B cell (primary cell): ENCODE data around the gene GPATCH8. TPM values are rescaled to one million over a fixed set of nuclear protein-coding genes. Genes with fewer than 3 reads are reported as not detected.

Source experiments
- ATAC-seq: fragments of 200-7000 bp; cut with Tn5 transposase; one replicate; pipeline ENCODE4 v1.10.0; 2021; ENCODE audit warnings: low read depth, mild to moderate bottlenecking, moderate number of reproducible peaks, moderate library complexity
- CTCF ChIA-PET: fragments of 350-600 bp; sonication (Branson Sonifier 250); formaldehyde crosslinking; loops from one replicate; lab custom pipeline; 2021; ENCODE audit warnings: antibody characterized with exemption, inconsistent platforms; lab: Charles Lee
- POLR2A ChIA-PET: fragments of 350-600 bp; sonication (Branson Sonifier 250); formaldehyde crosslinking; loops from one replicate; lab custom pipeline; 2021; ENCODE audit warnings: antibody characterized with exemption; lab: Charles Lee
- DNase-seq: peaks from one replicate; pipeline ENCODE4 v3.0.0; 2013
- H2AFZ ChIP-seq: 2 replicates; pipeline ENCODE4 v1.6.1; 2012; ENCODE audit warnings: mild to moderate bottlenecking, low read depth, low read length; ENCODE audit not compliant: insufficient read depth, poor library complexity, severe bottlenecking
- H3K27ac ChIP-seq, 2 donors: 1 replicate in 1 of 2; 2 replicates in 1 of 2; pipeline ENCODE4 v1.5.1; 2012 to 2013; ENCODE audit warnings: low read length in 2 of 2, mild to moderate bottlenecking in 2 of 2, moderate library complexity in 1 of 2
- H3K27me3 ChIP-seq, 4 experiments: fragments of 200-600 bp in 1 of 4; sonication (generic) in 1 of 4; replicated peaks in 1 of 4; 1 replicate in 2 of 4; 2 replicates in 2 of 4; pipeline versions ENCODE4 v1.6.1 to v1.7.0; 2013 to 2016; ENCODE audit warnings: low read length in 3 of 4, mild to moderate bottlenecking in 2 of 4, mixed read lengths in 1 of 4, moderate library complexity in 1 of 4; ENCODE audit not compliant: insufficient read depth in 4 of 4, control insufficient read depth in 3 of 4; ENCODE audit errors: control extremely low read depth in 1 of 4
- H3K36me3 ChIP-seq, 2 experiments: replicated peaks in 1 of 2; 1 replicate in 1 of 2; 2 replicates in 1 of 2; pipeline versions ENCODE4 v1.6.1 to v1.7.1; 2013; ENCODE audit warnings: low read length in 1 of 2; ENCODE audit not compliant: insufficient read depth in 2 of 2, control insufficient read depth in 1 of 2; ENCODE audit errors: control extremely low read depth in 1 of 2, extremely low read depth in 1 of 2
- H3K4me1 ChIP-seq, 2 donors: fragments of 200-600 bp in 1 of 2; sonication (generic) in 1 of 2; 1 replicate in 1 of 2; 2 replicates in 1 of 2; pipeline versions ENCODE4 v1.5.1 to v1.6.1; 2013 to 2017; ENCODE audit warnings: low read length in 2 of 2; ENCODE audit not compliant: control insufficient read depth in 2 of 2, insufficient read depth in 2 of 2
- H3K4me2 ChIP-seq: replicated peaks from 2 replicates; pipeline ENCODE3; 2012; ENCODE audit warnings: mild to moderate bottlenecking, low read depth, low read length; ENCODE audit not compliant: poor library complexity, severe bottlenecking
- H3K4me3 ChIP-seq, 5 experiments: fragments of 200-600 bp in 1 of 5; sonication (generic) in 1 of 5; 1 replicate in 3 of 5; 2 replicates in 2 of 5; pipeline versions ENCODE4 v1.5.1 to v1.7.0; 2011 to 2016; ENCODE audit warnings: low read length in 4 of 5, mild to moderate bottlenecking in 4 of 5, low read depth in 2 of 5, control low read depth in 1 of 5, moderate library complexity in 1 of 5; ENCODE audit not compliant: insufficient read depth in 1 of 5; ENCODE audit errors: control extremely low read depth in 1 of 5, extremely low read depth in 1 of 5
- H3K79me2 ChIP-seq: fragments of 200-600 bp; sonication (generic); one replicate; pipeline ENCODE4 v1.6.0; 2016; ENCODE audit warnings: low read length; ENCODE audit not compliant: control insufficient read depth, insufficient read depth
- H3K9ac ChIP-seq: fragments of 200-600 bp; sonication (generic); 2 replicates; pipeline ENCODE4 v1.6.1; 2017; ENCODE audit warnings: mild to moderate bottlenecking, low read length, moderate library complexity
- H3K9me3 ChIP-seq, 3 donors: one replicate each; pipeline versions ENCODE4 v1.6.1 to v1.7.1; 2013; ENCODE audit warnings: low read length in 2 of 3; ENCODE audit not compliant: control insufficient read depth in 2 of 3, insufficient read depth in 1 of 3; ENCODE audit errors: control extremely low read depth in 1 of 3
- H4K20me1 ChIP-seq: 2 replicates; pipeline ENCODE4 v1.6.0; 2012; ENCODE audit warnings: mild to moderate bottlenecking, low read length; ENCODE audit not compliant: insufficient read depth, control insufficient read depth, poor library complexity, severe bottlenecking
- H3K27ac Mint-ChIP-seq: one replicate; pipeline ENCODE4 v1.8.0; 2021; ENCODE audit warnings: mixed read lengths
- H3K27me3 Mint-ChIP-seq: one replicate; pipeline ENCODE4 v1.8.0; 2021; ENCODE audit warnings: mixed read lengths
- H3K4me1 Mint-ChIP-seq: one replicate; pipeline ENCODE4 v1.8.0; 2021; ENCODE audit warnings: mixed read lengths
- H3K4me3 Mint-ChIP-seq: one replicate; pipeline ENCODE4 v1.8.0; 2021; ENCODE audit warnings: mixed read lengths
- H3K9me3 Mint-ChIP-seq: one replicate; pipeline ENCODE4 v1.8.0; 2022; ENCODE audit warnings: mixed read lengths; ENCODE audit not compliant: insufficient read depth
- CTCF ChIP-seq: fragments of 200-600 bp; IDR thresholded peaks from one replicate; pipeline ENCODE4 v1.8.0; 2022; ENCODE audit warnings: antibody characterized with exemption, mild to moderate bottlenecking
- EZH2 ChIP-seq: IDR thresholded peaks from 2 replicates; pipeline ENCODE4 v1.6.1; 2012; ENCODE audit warnings: borderline replicate concordance, low read depth, mild to moderate bottlenecking, moderate library complexity, low read length; ENCODE audit not compliant: insufficient read depth, poor library complexity, severe bottlenecking
- WGBS: methylation state at CpG from one replicate; pipeline ENCODE4 v1.1.5; 2013; ENCODE audit warnings: missing lambda C conversion rate; ENCODE audit not compliant: insufficient coverage; 5-methylcytosine and 5-hydroxymethylcytosine counted together
- intact Hi-C: fragments of 100-400 bp; cut with micrococcal nuclease; formaldehyde crosslinking; loops from one replicate; pipeline ENCODE4 v1.10.0; 2022
- polyA plus RNA-seq: library from polyadenylated mRNA; depleted of rRNA; stranded (reverse); fragments of >200 nt; gene quantifications from 2 replicates; pipeline ENCODE4 v1.2.3, GENCODE V29; 2012
- total RNA-seq, 2 donors: library from RNA; stranded (reverse); fragments of 120-200 nt in 1 of 2; gene quantifications; 1 replicate in 1 of 2; 2 replicates in 1 of 2; pipeline versions ENCODE4 v1.2.3 to v1.2.4, GENCODE V29; 2013 to 2022

The GPATCH8 gene
- total and polyA plus RNA-seq, 2 donors (not counting 1 experiment from before 2014, with no cell fraction given), result 28.3 to 83.4 TPM

GRCh38 chr17:44522883-44523671, 19.9 kb upstream of the GPATCH8 start:
- CTCF ChIA-PET, result interaction anchor here (0.5 to 3.6 kb wide), 6 partner anchors 9 to 579 kb away, joined by 3 to 28 read pairs (median 4); no protein-coding TSS in a partner anchor
- H3K9ac ChIP-seq, result no peak overlapping the region
- DNase-seq, result peak; percentile 38
- H2AFZ ChIP-seq, result no peak overlapping the region
- H3K4me3 ChIP-seq, result no peak overlapping the region
- 65% methylated on average over 8 of the region's 14 CpGs for WGBS
- Mint-ChIP-seq H3K27me3 (peaks cover 17% of the 10 kb centered on the region), H3K27ac (no peak overlapping the region), H3K4me3 (no peak overlapping the region), H3K9me3 (no peaks in the 10 kb centered on the region), H3K4me1 (no peaks in the 10 kb centered on the region)
- H3K36me3 ChIP-seq, result no peaks in the 10 kb centered on the region
- no peaks in the 10 kb centered on the region for H3K4me1 ChIP-seq
- intact Hi-C loops, result no loop called here
- no peaks in the 10 kb centered on the region for H4K20me1 ChIP-seq
- peaks cover 1 to 5% (median 4%) of the 10 kb centered on the region in 3 donors for H3K9me3 ChIP-seq
- no peak overlapping the region for H3K27ac ChIP-seq
- peak; percentile 33 for ATAC-seq
- POLR2A ChIA-PET, result interaction anchor here (0.7 kb wide), 1 partner anchor 56 kb away, joined by 3 read pairs; no protein-coding TSS in a partner anchor
- H3K79me2 ChIP-seq, result no peaks in the 10 kb centered on the region
- no peak overlapping the region for H3K4me2 ChIP-seq
- peaks cover 0 to 2% (median 0%) of the 10 kb centered on the region in 4 experiments for H3K27me3 ChIP-seq
- TF ChIP-seq EZH2 (no peak), CTCF (no peak)

- no peaks in the 10 kb centered on the region for H3K79me2 ChIP-seq
- no peak overlapping the region for H3K4me3 Mint-ChIP-seq
Measured at GRCh38 chr17:44518032-44518431, 14.8 kb upstream of the GPATCH8 start.

More at GRCh38 chr17:44518032-44518431, 14.8 kb upstream of the GPATCH8 start:
- H3K27me3 ChIP-seq, result peaks cover 0 to 2% (median 0%) of the 10 kb centered on the region in 4 experiments
- DNase-seq, result no peak
- TF ChIP-seq EZH2, result no peak
- TF ChIP-seq CTCF, result no peak
- no peaks in the 10 kb centered on the region for H3K9me3 ChIP-seq
- 81% methylated on average over 2 of the region's 3 CpGs for WGBS
- Mint-ChIP-seq H3K9me3 (no peaks in the 10 kb centered on the region), H3K27me3 (peaks cover 20% of the 10 kb centered on the region), H3K4me1 (no peaks in the 10 kb centered on the region), H3K27ac (no peak overlapping the region)
- ChIA-PET CTCF (interaction anchor here (0.9 kb wide), 1 partner anchor 69 kb away, joined by 3 read pairs; no protein-coding TSS in a partner anchor), POLR2A (no interaction called here)
- intact Hi-C loops, result no loop called here
- H3K9ac ChIP-seq, result no peak overlapping the region
- H2AFZ ChIP-seq, result no peak overlapping the region
- H3K36me3 ChIP-seq, result no peaks in the 10 kb centered on the region
- H3K4me2 ChIP-seq, result no peak overlapping the region
- no peaks in the 10 kb centered on the region for H4K20me1 ChIP-seq
- no peak overlapping the region for H3K27ac ChIP-seq
- H3K4me1 ChIP-seq, result no peaks in the 10 kb centered on the region
- no peak overlapping the region for H3K4me3 ChIP-seq
- ATAC-seq, result no peak
